ENCODE data around the gene ANKRD34C.

DNA sequence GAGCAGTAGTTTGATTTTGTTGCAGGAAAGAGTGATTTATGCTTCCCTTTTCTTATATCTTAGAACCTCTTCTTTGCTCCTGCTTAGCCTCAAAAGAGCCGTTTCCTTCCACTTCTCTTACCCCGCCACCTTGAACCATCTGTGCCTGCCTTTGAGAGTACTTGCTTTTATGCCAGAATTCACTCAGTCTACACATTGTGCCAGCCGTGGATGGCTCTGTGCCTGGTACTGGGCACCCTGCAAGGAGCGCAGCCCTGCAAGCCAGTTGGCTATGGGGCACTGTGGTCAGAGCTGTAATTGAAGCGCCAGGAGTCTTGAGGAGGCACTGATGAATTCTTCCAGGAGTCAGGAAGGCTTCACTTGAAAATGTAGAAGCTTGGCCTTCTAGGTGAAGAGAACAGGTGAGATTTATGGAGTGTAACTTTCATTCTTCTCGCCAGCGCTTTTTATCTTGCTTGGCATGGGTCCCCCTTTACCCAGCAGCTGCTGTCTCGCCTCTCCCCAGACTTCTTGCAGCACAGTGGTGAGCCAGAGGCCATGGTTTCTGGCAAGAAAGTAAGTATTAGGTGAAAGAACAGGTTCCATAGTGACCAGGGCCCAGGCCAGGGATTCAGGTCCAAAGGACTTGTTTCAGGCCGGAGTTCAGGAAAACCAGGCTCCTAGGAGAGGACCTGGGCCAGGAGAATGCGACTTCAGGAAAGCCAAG, 33.3 kb downstream of the ANKRD34C start:
- TF ChIP-seq CTCF (optimal IDR thresholded peaks at IDR 0.05 in 1 of 3, IDR thresholded peaks at IDR 0.05 in 1 of 3, conservative IDR thresholded peaks at IDR 0.05 in 1 of 3; ENCODE audit: extremely low read depth in 1 of 3, insufficient read depth in 2 of 3, low read length in 3 of 3) (no peak), EZH2 (IDR thresholded peaks at IDR 0.05; ENCODE audit: low read length) (no peak)
